Esophagus muscularis mucosa (tissue), 4 donors: ENCODE results near the gene ZNF485. TPM values are rescaled to one million over a fixed set of nuclear protein-coding genes. Genes with fewer than 3 reads are reported as not detected.
"Not testable (repeated sequence)": the region's sequence is repeated elsewhere in the genome, so short reads cannot be mapped to it uniquely, and the experiment has no call there.

Source experiments
- DNase-seq: peaks from one replicate; pipeline ENCODE4 v3.0.0-alpha.2; 2017; ENCODE audit errors: extremely low spot score
- H3K27ac ChIP-seq, 4 donors: fragments of 200-600 bp; sonication (generic); replicated peaks in 1 of 4; 1 replicate in 3 of 4; 2 replicates in 1 of 4; pipeline ENCODE4 v1.5.1; 2016 to 2019; ENCODE audit warnings: mild to moderate bottlenecking in 1 of 4
- H3K27me3 ChIP-seq, 4 donors: fragments of 200-600 bp; sonication (generic); one replicate each; pipeline versions ENCODE4 v1.5.1 to v1.6.0; 2016 to 2019
- H3K36me3 ChIP-seq, 4 donors: fragments of 200-600 bp; sonication (generic); one replicate each; pipeline ENCODE4 v1.5.1; 2016 to 2019
- H3K4me1 ChIP-seq, 4 donors: fragments of 200-600 bp; sonication (generic); one replicate each; pipeline ENCODE4 v1.5.1; 2016 to 2019
- H3K4me3 ChIP-seq, 4 donors: fragments of 200-600 bp; sonication (generic); 1 replicate in 2 of 4; 2 replicates in 2 of 4; pipeline ENCODE4 v1.5.1; 2016 to 2019; ENCODE audit warnings: mild to moderate bottlenecking in 4 of 4, moderate library complexity in 1 of 4
- H3K9me3 ChIP-seq, 4 donors: fragments of 200-600 bp; sonication (generic); 1 replicate in 3 of 4; 2 replicates in 1 of 4; pipeline ENCODE4 v1.5.1; 2016 to 2019
- CTCF ChIP-seq, 3 experiments: fragments of 200-600 bp in 2 of 3; fragments of 450-650 bp in 1 of 3; sonication (generic) in 2 of 3; IDR thresholded peaks; one replicate each; pipeline ENCODE4 v1.5.1; 2017 to 2019; ENCODE audit warnings: antibody characterized with exemption in 3 of 3, mild to moderate bottlenecking in 2 of 3, moderate library complexity in 1 of 3
- EP300 ChIP-seq: sonication (generic); formaldehyde crosslinking; IDR thresholded peaks from one replicate; pipeline ENCODE4 v1.6.1; 2017; ENCODE audit warnings: antibody characterized with exemption
- POLR2A ChIP-seq: fragments of 450-650 bp; IDR thresholded peaks from one replicate; pipeline ENCODE4 v1.6.1; 2017; ENCODE audit warnings: antibody characterized with exemption, moderate library complexity, mild to moderate bottlenecking, low read depth
- POLR2AphosphoS5 ChIP-seq, 2 donors: sonication (generic); formaldehyde crosslinking; IDR thresholded peaks; one replicate each; pipeline ENCODE4 v1.6.1; 2017; ENCODE audit warnings: antibody characterized with exemption in 2 of 2
- WGBS: methylation state at CpG from one replicate; pipeline ENCODE4 v1.1.5; 2018; 5-methylcytosine and 5-hydroxymethylcytosine counted together
- intact Hi-C: fragments of 100-400 bp; cut with DNase I; formaldehyde crosslinking; loops from one replicate; pipeline ENCODE4 v1.15.1; 2023
- total RNA-seq, 4 donors: library from RNA; depleted of rRNA; stranded (reverse); fragments of >200 nt; gene quantifications; one replicate each; pipeline versions ENCODE4 v1.1.0 to v1.2.1, GENCODE V29; 2016

The ZNF485 gene
- total RNA-seq, 4 donors from 2014 or later = 1.9 to 2.8 (median 2.2) TPM

DNA sequence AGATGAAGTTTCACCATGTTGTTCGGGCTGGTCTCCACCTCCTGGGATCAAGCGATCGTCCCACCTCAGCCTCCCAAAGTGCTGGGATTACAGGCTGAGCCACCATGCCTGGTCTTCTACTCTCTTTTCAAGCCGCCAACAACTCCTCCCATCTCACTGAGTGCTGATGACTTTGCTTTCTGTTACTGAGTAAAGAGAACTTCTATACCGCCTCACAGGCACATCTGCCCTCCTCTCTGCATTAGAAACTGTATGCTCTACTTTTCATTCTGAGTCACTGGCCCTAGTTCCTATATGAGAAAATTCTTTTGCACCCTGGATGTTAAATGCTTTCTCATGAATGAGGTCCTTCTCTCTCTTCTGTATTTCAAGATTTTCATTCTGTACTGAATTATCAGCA, 29.7 kb upstream of the ZNF485 start:
- Histone ChIP-seq H3K36me3 (no peaks in the 10 kb centered on the region), H3K27ac (no peak overlapping the region), H3K27me3 (no peaks in the 10 kb centered on the region), H3K4me3 (no peak overlapping the region), H3K9me3 (no peaks in the 10 kb centered on the region), H3K4me1 (peaks cover 10 to 25% (median 16%) of the 10 kb centered on the region in 4 donors)
- intact Hi-C loops = no loop called here
- TF ChIP-seq EP300 = no peak
- no peak for TF ChIP-seq CTCF (IDR thresholded peaks at IDR 0.05)
- no peak for TF ChIP-seq POLR2AphosphoS5 (IDR thresholded peaks at IDR 0.05)
- no peak for TF ChIP-seq POLR2A
- WGBS = 97% methylated on average over 4 of the region's 5 CpGs
- no peak for DNase-seq

DNA sequence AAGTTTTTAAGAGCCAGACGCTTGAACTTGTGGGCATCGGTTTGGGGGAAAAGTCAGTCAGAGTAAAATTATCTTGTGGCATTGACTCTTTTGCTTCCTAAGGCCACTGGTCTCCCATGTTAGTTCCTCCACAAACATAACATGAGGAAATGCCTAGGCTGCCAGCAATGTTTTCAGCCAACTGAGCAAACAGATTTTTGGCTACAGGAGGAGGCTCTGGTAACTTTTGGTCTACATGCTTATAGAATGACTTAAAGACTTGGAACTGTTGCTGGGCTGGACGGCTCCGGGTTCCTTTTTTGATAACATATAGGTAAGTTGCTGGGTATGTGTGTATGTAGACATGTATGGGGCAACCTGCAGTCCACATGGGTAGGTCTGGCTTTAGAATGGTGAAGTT, 22.2 kb upstream of the ZNF485 start:
- TF ChIP-seq POLR2A = no peak
- no peak for TF ChIP-seq POLR2AphosphoS5 (IDR thresholded peaks at IDR 0.05)
- no peak for TF ChIP-seq EP300
- no peak for TF ChIP-seq CTCF (IDR thresholded peaks at IDR 0.05)
- H3K4me1 ChIP-seq = no peaks in the 10 kb centered on the region
- no peaks in the 10 kb centered on the region for H3K9me3 ChIP-seq
- H3K4me3 ChIP-seq = no peak overlapping the region
- DNase-seq = no peak
- H3K27ac ChIP-seq = no peak overlapping the region
- WGBS = 56% methylated on average over 2 of the region's 4 CpGs
- H3K36me3 ChIP-seq = no peaks in the 10 kb centered on the region
- H3K27me3 ChIP-seq = peaks cover 0 to 2% (median 0%) of the 10 kb centered on the region in 4 donors
- intact Hi-C loops = no loop called here

DNA sequence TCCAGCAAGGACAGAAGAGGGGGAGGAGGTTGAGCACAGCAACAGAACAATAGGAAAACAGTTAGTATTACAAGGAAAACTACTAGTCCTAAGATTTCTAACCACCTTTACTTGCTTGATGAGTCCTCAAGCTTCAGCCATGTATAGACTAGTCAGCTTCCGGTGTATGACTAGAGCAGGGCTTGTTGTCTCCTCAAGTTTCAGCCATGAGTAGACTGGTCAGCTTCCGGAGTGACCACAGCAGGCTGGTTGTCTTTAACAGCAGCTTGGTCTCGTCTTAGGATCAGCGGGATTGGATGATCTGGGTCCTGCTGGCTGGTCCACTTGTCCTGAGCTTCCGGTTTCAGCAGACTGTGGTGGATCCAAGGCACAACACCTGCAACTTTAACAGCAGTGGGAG, 21.2 kb upstream of the ZNF485 start:
- no peak overlapping the region for H3K27ac ChIP-seq
- no peaks in the 10 kb centered on the region for H3K9me3 ChIP-seq
- no peaks in the 10 kb centered on the region for H3K4me1 ChIP-seq
- 89% methylated on average over 2 of the region's 5 CpGs for WGBS
- intact Hi-C loops = no loop called here
- no peaks in the 10 kb centered on the region for H3K36me3 ChIP-seq
- peak; percentile 24 for DNase-seq
- H3K27me3 ChIP-seq = peaks cover 0 to 2% (median 0%) of the 10 kb centered on the region in 4 donors
- H3K4me3 ChIP-seq = no peak overlapping the region
- TF ChIP-seq CTCF (IDR thresholded peaks at IDR 0.05) (no peak), POLR2AphosphoS5 (IDR thresholded peaks at IDR 0.05) (no peak), EP300 (no peak)

DNA sequence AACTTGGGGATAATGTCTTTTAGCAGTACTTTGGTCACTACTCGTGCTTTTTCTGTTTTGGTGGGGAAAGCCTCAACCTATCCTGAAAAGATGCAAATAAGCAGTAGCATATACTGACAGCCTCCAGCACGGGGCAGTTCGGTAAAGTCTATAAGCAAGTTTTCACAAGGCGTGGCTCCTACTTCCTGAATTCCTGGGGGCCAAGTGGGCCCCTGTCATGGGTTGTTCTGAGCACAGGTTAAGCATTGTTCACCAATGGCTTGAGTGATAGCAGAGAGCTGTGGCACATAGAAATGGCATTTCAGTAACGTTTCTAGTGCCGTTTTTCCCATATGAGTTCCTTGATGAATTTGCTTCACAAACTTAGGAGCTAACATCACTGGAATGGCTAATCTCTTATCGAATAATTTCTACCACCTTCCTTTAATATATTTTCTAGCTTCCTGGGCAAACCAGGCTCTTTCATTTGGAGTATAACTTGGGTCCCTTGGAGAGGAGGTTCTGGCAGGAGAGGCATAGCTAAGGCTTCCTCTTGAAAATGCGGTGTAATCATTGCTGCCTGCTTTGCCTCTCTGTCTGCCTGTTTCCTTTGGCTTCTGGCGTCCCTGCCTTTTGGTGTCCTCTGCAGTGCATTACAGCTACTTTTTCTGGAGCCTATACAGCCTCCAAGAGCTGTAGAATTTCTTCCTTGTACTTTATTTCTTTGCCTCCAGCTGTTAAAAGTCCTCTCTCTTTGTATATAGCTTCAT, 20.1 kb upstream of the ZNF485 start:
- intact Hi-C loops = no loop called here
- H3K9me3 ChIP-seq = peaks cover 0 to 3% (median 0%) of the 10 kb centered on the region in 4 donors
- WGBS = 77% methylated on average over 9 of the region's 9 CpGs

GRCh38 chr10:43586730-43587115, 19.5 kb upstream of the ZNF485 start:
- intact Hi-C loops, H3K9me3 ChIP-seq, H3K27me3 ChIP-seq, H3K27ac ChIP-seq, H3K4me3 ChIP-seq, H3K36me3 ChIP-seq, H3K4me1 ChIP-seq: not testable (repeated sequence)
- 74% methylated on average over 3 of the region's 3 CpGs for WGBS
- peak; percentile 74 for DNase-seq

More for the DNA sequence above, 20.1 kb upstream of the ZNF485 start:
- Histone ChIP-seq H3K27me3 (peaks cover 0 to 2% (median 0%) of the 10 kb centered on the region in 4 donors), H3K4me3 (no peak overlapping the region), H3K4me1 (no peaks in the 10 kb centered on the region), H3K27ac (no peak overlapping the region), H3K36me3 (no peaks in the 10 kb centered on the region)
- TF ChIP-seq CTCF (IDR thresholded peaks at IDR 0.05) = no peak
- no peak for TF ChIP-seq EP300
- TF ChIP-seq POLR2A = no peak
- no peak for TF ChIP-seq POLR2AphosphoS5 (IDR thresholded peaks at IDR 0.05)
- peak; percentile 37 for DNase-seq
